ENCODE results near the gene MYL10. TPM values are rescaled to one million over a fixed set of nuclear protein-coding genes. Genes with fewer than 3 reads are reported as not detected.

Gene MYL10
- total RNA-seq, 4 donors from 2014 or later, result not detected

DNA sequence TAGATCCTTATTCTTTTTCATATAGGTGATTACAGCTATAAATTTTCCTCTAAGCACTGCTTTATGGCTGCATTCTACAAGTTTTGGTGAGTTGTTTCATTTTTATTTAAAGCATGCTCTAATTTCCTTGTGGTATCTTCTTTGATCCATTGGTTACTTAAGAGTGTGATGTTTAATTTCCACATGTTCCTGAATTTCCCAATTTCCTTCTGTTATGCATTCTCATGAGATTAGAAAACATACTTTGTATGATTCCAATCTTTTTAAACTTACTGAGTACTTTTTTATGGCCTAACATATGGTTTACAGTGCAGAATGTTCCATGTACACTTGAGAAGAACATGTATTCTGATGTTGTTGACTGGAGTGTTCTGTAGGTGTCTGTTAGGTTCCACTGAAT is 53.4 kb downstream of the MYL10 start:
- no peaks in the 10 kb centered on the region for H3K36me3 ChIP-seq
- no peak overlapping the region for H3K27ac ChIP-seq (replicated peaks in 1 of 4)
- H3K4me3 ChIP-seq, result no peak overlapping the region
- TF ChIP-seq, protein P1, sequence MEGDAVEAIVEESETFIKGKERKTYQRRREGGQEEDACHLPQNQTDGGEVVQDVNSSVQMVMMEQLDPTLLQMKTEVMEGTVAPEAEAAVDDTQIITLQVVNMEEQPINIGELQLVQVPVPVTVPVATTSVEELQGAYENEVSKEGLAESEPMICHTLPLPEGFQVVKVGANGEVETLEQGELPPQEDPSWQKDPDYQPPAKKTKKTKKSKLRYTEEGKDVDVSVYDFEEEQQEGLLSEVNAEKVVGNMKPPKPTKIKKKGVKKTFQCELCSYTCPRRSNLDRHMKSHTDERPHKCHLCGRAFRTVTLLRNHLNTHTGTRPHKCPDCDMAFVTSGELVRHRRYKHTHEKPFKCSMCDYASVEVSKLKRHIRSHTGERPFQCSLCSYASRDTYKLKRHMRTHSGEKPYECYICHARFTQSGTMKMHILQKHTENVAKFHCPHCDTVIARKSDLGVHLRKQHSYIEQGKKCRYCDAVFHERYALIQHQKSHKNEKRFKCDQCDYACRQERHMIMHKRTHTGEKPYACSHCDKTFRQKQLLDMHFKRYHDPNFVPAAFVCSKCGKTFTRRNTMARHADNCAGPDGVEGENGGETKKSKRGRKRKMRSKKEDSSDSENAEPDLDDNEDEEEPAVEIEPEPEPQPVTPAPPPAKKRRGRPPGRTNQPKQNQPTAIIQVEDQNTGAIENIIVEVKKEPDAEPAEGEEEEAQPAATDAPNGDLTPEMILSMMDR (IDR thresholded peaks at IDR 0.05), result no peak
- TF ChIP-seq POLR2A (IDR thresholded peaks at IDR 0.05; ENCODE audit: low read depth), result no peak
- no peak for TF ChIP-seq EP300 (IDR thresholded peaks at IDR 0.05)
- no peak for TF ChIP-seq POLR2AphosphoS5 (IDR thresholded peaks at IDR 0.05)
- H3K27me3 ChIP-seq, result peaks cover 0 to 39% (median 0%) of the 10 kb centered on the region in 4 donors
- no peaks in the 10 kb centered on the region for H3K4me1 ChIP-seq
- no peak for DNase-seq (ENCODE audit: extremely low spot score)
- intact Hi-C loops (cut with DNase I), result no loop called here
- H3K9me3 ChIP-seq, result peaks cover 0 to 25% (median 6%) of the 10 kb centered on the region in 4 donors

DNA sequence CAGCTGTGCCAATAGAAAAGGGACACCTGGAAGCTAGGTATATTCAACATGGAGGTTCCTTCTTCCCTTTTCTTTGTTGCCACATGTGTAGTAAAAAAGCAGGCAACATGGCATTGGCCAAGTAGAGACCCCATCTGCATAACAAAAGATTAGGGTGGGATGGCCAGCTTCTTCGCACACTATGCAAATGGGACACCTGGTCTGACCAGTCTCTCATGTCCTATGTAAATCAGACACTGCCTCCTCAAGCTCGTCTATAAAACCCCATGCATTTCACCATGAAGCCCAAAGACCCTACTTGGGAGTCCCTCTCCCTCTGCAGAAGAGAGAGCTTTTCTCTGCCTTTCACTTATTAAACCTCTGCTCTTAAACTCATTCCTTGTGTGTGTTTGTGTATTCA is 53.9 kb downstream of the MYL10 start:
- TF ChIP-seq POLR2A (IDR thresholded peaks at IDR 0.05; ENCODE audit: low read depth) (no peak), POLR2AphosphoS5 (IDR thresholded peaks at IDR 0.05) (no peak), EP300 (IDR thresholded peaks at IDR 0.05) (no peak)
- TF ChIP-seq, protein P1 (IDR thresholded peaks at IDR 0.05), result no peak
- WGBS, result 67% methylated on average over 2 of the region's 2 CpGs

DNA sequence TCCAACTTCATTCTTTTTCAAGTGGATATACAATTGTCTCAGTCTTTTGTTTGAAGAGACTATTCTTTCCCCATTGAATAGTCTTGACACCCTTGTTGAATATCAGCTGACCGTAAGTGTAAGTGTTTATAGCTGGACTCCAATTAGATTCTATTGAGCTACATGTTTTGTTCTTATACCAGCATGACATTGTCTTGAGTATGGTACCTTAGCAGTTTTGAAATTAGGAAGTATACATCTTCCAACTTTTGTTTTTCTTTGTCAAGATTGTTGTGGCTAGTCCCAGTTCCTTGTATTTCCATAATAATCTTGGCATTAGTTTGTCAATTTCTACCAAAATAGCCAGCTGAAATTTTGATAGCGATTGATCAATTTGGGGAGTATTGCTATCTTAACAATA is 56.9 kb downstream of the MYL10 start:
- TF ChIP-seq POLR2AphosphoS5 (IDR thresholded peaks at IDR 0.05) (no peak), POLR2A (IDR thresholded peaks at IDR 0.05; ENCODE audit: low read depth) (no peak), EP300 (IDR thresholded peaks at IDR 0.05) (no peak)
- TF ChIP-seq, protein P1 (IDR thresholded peaks at IDR 0.05), result no peak
- peaks cover 0 to 33% (median 6%) of the 10 kb centered on the region in 4 donors for H3K9me3 ChIP-seq
- intact Hi-C loops (cut with DNase I), result no loop called here
- no peaks in the 10 kb centered on the region for H3K36me3 ChIP-seq
- no peak overlapping the region for H3K4me3 ChIP-seq
- WGBS, result 88% methylated on average over 2 of the region's 2 CpGs
- no peaks in the 10 kb centered on the region for H3K4me1 ChIP-seq
- H3K27ac ChIP-seq (replicated peaks in 1 of 4), result no peak overlapping the region
- no peak for DNase-seq (ENCODE audit: extremely low spot score)
- peaks cover 0 to 27% (median 0%) of the 10 kb centered on the region in 4 donors for H3K27me3 ChIP-seq

More for the DNA sequence above, 53.9 kb downstream of the MYL10 start:
- H3K9me3 ChIP-seq, result peaks cover 0 to 30% (median 6%) of the 10 kb centered on the region in 4 donors
- H3K4me3 ChIP-seq, result no peak overlapping the region
- no peak for DNase-seq (ENCODE audit: extremely low spot score)
- H3K27ac ChIP-seq (replicated peaks in 1 of 4), result no peak overlapping the region
- intact Hi-C loops (cut with DNase I), result no loop called here
- peaks cover 0 to 39% (median 0%) of the 10 kb centered on the region in 4 donors for H3K27me3 ChIP-seq
- H3K36me3 ChIP-seq, result no peaks in the 10 kb centered on the region
- H3K4me1 ChIP-seq, result no peaks in the 10 kb centered on the region

DNA sequence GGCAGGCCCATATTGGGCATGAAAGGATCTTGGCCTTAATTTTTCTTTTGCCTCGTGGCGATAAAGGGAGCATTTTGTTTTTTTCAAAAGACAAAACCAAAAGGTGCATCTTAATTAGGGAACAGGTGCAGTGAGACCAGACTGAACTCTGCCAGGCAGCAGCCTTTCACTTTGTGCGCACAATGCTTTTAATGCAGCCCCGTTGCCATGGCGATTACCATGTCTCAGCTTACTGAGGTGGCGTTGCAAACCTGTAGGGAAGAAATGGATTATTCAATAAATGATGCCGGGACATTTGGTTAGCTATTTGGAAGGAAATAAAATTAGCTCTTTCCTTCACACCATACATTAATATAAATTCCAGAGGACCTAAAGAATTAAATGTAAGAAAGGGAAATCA is 61.9 kb downstream of the MYL10 start:
- TF ChIP-seq POLR2A (IDR thresholded peaks at IDR 0.05; ENCODE audit: low read depth), result no peak
- no peak for DNase-seq (ENCODE audit: extremely low spot score)
- 96% methylated on average over 7 of the region's 7 CpGs for WGBS
- Histone ChIP-seq H3K27me3 (peaks cover 0 to 53% (median 0%) of the 10 kb centered on the region in 4 donors), H3K9me3 (peaks cover 0 to 18% (median 0%) of the 10 kb centered on the region in 4 donors), H3K4me1 (no peaks in the 10 kb centered on the region), H3K36me3 (no peaks in the 10 kb centered on the region), H3K27ac (replicated peaks in 1 of 4) (no peak overlapping the region), H3K4me3 (no peak overlapping the region)
- intact Hi-C loops (cut with DNase I), result no loop called here

DNA sequence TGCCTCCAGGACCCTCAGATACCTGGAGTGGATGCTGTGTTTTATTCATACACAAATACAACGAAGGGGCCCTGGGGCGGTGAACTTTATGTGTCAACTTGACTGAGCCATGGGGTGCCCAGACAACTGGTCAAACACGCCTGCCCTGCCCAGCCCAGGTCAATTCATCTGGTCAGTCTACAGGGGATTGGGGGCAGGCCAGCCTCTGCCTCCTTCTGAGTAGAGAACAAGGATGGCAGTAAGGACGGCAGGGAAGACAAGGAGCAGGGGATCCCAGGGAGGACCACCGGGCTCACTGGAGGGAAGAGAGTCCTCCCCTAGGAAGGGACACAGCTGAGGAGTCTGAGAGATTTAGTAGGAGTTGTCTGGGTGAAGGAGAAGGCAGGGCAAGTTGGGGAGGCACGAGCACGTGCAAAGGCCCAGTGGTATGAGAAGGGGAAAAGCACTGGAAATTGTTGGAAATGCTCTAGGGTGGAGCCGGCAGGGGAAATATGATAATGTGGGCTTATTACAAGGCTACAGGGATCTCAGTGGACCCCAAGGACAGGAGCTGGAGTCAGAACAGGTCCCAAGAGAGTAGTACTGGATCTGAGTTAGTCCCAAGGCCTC is 63.4 kb downstream of the MYL10 start:
- intact Hi-C loops (cut with DNase I), result no loop called here
- Histone ChIP-seq H3K27me3 (peaks cover 0 to 60% (median 0%) of the 10 kb centered on the region in 4 donors), H3K36me3 (no peaks in the 10 kb centered on the region), H3K4me1 (no peaks in the 10 kb centered on the region), H3K27ac (replicated peaks in 1 of 4) (no peak overlapping the region), H3K4me3 (no peak overlapping the region), H3K9me3 (peaks cover 0 to 12% (median 0%) of the 10 kb centered on the region in 4 donors)
- DNase-seq (ENCODE audit: extremely low spot score), result no peak
- 79% methylated on average over 8 of the region's 8 CpGs for WGBS
- no peak for TF ChIP-seq POLR2AphosphoS5 (IDR thresholded peaks at IDR 0.05)
- TF ChIP-seq POLR2A (IDR thresholded peaks at IDR 0.05; ENCODE audit: low read depth), result no peak
- TF ChIP-seq EP300 (IDR thresholded peaks at IDR 0.05), result no peak
- TF ChIP-seq, protein P1 (IDR thresholded peaks at IDR 0.05), result no peak
